Measurements from ENCODE around the gene SULT1C4.
"Not testable (repeated sequence)": the region's sequence is repeated elsewhere in the genome, so short reads cannot be mapped to it uniquely, and the experiment has no call there.

Gene SULT1C4

DNA sequence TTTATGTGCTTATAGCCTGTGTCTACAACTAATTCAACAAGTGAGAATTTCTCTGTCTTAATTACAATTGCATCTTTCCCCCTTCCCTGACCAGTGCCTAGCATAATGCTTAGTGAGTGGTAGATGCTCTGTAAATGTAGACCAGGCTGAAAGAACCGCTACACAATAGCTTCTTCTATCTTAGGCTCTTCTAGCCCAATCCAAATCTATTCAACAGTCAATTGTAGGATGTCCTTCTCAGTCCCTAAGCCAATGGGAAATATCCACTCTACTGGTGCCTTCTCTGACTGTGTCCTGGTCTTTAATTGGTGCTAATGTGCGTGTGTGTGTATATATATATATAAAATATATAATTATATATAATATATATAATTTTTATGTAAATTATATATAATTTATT, 37.2 kb downstream of the SULT1C4 start:
- DNase-seq, result no peak

DNA sequence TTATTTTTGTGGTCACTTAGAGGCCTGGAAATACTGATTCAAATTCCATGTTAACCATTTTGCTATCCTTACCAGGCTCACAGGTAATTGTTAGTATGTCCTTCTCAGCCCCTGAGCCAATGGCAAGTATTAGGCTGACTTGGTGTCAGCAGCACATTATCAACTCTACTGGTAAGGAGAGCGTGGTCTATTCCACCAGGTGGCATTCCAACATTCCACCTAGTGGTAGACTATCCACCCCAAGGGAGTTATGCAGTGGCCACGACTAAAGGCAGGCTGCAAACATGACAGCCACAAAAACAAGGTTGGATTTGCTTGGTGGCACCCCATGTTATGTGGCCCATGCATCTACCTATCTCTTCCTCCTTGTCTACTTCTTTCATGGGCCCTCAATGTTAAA, 39.5 kb downstream of the SULT1C4 start:
- no peak for DNase-seq

DNA sequence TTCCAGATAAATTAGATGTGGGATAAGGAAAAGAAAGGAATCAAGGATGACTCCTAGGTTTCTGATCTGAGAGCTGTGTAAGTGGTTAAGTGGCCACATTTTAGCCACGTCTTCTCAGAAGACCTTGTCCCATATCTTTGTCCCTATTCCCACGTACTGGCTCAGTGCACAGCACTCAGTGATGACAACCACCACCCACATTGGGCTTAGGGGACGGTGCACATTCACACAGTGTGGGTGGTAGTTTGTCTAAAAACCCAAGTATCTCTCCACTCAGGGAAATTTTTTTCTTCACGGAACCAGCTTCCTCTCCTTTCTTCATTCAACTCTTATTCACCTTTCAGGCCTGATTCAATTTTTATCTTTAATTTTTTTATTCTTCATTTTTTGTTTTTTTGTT, 40.7 kb downstream of the SULT1C4 start:
- no peak for DNase-seq

DNA sequence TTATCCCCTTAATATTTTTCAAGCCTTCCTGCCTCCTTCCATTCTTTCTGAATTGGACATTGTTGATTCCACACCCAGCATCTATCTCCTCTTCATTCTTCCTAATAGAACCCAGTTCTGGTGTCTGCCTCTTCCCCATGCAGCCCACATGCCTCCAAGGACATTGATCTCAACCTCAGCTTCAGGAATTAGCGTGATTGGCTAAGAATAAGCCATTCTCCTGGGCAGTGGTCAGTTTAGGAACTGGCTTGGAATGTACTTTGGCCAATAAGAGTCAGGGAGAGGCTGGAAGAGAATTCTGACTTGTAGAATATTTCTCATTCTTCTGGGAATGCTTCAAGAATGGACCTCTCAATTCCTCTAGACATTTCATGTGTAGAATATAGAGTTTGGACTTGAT, 45.3 kb downstream of the SULT1C4 start:
- no peak for DNase-seq

DNA sequence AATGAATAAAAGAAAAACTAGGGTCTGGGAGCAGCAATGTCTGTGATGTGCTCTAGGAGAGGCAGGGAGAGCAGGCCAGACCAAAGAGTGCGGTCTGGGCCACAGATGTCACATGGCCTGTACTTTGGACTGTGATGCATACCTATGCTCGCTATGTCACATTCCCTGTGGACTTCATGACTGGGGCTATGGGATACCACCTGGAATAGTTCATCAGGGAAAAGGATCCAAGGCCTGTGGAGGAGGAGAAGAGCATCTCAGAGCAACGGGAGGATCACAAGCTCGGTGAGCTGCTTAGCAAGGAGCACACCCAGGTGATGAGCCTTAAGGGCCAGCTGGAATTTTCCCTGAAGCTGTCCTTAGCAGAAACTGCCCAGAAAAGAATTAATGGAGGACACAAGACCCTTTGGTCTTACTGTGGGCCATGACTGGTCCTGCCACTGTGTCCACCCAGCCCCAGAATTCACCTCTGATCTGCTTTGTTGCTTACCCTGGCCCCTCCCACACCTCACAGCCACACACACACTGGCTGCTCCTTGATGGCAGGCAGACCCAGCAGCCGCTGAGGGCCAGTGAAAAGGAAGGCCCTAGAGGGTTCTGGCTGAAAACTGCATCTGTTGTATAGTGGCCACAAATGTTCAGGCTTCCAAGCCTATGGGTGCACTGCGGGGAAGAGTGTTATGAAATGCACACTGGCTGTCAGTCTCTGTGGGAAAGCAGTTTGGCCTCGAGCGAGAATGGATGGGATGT, 45.9 kb downstream of the SULT1C4 start:
- no peak for DNase-seq

DNA sequence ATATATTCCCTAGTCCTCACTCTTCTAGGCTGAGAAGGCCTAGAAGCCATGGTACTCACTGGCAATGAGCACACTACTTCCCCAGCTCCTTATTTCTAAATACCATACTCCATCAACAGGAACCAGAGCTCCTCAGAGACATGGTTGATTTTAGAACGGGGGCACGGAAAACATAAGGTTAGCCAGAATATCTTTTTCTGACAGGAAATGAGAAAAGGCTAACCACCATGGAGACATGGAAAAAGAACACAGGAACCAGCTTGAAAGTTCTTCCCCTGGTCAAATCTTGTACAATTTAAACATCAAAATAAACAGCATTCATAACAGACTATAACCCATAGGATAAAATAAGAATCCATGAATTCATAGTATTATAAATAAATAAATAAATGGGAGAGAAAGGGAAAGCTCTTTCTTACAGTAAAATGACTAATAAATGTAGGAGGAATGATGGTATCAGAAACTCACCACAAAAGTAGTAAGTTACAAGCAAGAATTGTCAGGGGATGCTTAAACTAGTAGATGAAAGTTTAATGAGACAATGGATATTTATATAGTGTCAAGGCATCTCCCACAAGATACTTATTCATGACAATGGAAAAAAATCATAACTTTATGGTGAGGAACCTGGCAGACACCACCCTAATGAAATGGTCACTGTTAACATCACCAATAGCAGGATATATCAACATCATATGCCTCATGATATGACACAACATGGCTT, 50.7 kb downstream of the SULT1C4 start:
- DNase-seq, result peak; percentile 10

DNA sequence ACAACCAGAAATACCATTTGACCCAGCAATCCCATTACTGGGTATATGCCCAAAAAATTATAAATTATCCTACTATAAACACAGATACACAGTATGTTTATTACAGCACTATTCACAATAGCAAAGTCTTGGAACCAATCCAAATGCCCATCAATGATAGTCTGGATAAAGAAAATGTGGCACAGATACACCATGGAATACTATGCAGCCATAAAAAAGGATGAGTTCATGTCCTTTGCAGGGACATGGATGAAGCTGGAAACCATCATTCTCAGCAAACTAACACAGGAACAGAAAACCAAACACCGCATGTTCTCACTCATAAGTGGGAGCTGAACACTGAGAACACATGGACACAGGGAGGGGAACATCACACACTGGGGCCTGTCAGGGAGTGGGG, 57.8 kb downstream of the SULT1C4 start:
- DNase-seq, result not testable (repeated sequence)

DNA sequence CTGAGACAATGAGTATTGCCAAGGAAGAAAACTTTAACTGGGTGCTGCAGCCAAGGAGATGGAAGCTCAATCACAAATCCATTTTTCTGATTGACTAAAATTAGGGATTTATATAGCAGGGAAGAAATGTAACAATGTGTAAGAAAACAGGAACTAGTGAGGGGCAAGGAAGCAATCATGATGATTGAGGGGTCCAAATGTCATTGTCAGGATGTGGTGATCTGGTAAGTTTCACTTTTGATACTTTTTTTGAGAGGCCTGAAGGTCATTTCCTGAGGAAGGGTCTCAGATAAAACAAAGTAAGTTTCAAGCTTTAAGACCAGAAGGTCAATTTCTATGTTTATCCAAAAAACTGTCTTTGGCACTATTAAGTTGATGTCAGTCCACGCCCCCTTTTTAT, 59.2 kb downstream of the SULT1C4 start:
- no peak for DNase-seq

Measured in suppressor macrophage treated with lipopolysaccharide for 4 hours (primary cell).